Neural progenitor cell (in vitro differentiated cells): ENCODE measurements around the gene CLEC4F.

Source experiments
- CTCF ChIP-seq: fragments of 200-600 bp; sonication (generic); IDR thresholded peaks from 2 replicates; pipeline ENCODE4 v1.5.1; 2017; ENCODE audit warnings: antibody characterized with exemption, mild to moderate bottlenecking
- EZH2 ChIP-seq: fragments of 200-600 bp; sonication (generic); IDR thresholded peaks from 2 replicates; pipeline ENCODE4 v1.6.1; 2017; ENCODE audit warnings: antibody characterized with exemption, mild to moderate bottlenecking, moderate library complexity
- EZH2phosphoT487 ChIP-seq: fragments of 200-600 bp; sonication (generic); IDR thresholded peaks from 2 replicates; pipeline ENCODE4 v1.6.1; 2017; ENCODE audit warnings: antibody characterized with exemption

GRCh38 chr2:70817284-70817954 lies 3.0 kb downstream of the CLEC4F start:
- no peak for TF ChIP-seq CTCF
- no peak for TF ChIP-seq EZH2phosphoT487
- no peak for TF ChIP-seq EZH2
